Measurements from ENCODE around the gene SMYD2. TPM values are rescaled to one million over a fixed set of nuclear protein-coding genes. Genes with fewer than 3 reads are reported as not detected.

Gene SMYD2
- total RNA-seq, 1 experiment from 2014 or later, result 6.4 TPM

DNA sequence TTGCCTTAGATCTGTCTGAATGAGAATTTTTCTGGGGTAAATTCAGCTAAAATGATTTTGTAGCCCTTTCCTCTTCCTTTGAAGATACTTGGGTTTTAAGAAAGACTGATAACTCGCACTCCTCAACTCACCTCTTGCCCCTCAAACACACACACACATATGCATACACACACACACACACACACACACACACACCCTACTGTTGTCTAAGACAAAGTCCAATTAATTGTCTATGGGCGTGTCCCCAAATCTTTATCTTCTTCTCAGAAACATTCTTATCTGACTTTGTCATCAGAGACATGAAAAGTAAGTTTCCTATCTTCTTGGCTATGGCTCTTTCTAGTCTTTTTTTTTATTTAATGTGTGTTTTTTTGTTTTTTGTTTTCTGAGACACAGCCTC lies 36.1 kb upstream of the SMYD2 start:
- H3K36me3 Mint-ChIP-seq, result no peaks in the 10 kb centered on the region
- H3K27me3 Mint-ChIP-seq (ENCODE audit: low read depth), result no peaks in the 10 kb centered on the region
- no peak overlapping the region for H3K27ac Mint-ChIP-seq
- peaks cover 23% of the 10 kb centered on the region for H3K4me1 Mint-ChIP-seq
- no peak overlapping the region for H3K4me3 Mint-ChIP-seq
- ChIA-PET CTCF (interaction anchor here (0.8 to 0.9 kb wide), 2 partner anchors 84 to 88 kb away, joined by 3 read pairs; no protein-coding TSS in a partner anchor), POLR2A (no interaction called here)
- H3K9me3 Mint-ChIP-seq, result no peaks in the 10 kb centered on the region
- ATAC-seq (no peak), DNase-seq (ENCODE audit: low spot score) (no peak)
- TF ChIP-seq, protein P1, sequence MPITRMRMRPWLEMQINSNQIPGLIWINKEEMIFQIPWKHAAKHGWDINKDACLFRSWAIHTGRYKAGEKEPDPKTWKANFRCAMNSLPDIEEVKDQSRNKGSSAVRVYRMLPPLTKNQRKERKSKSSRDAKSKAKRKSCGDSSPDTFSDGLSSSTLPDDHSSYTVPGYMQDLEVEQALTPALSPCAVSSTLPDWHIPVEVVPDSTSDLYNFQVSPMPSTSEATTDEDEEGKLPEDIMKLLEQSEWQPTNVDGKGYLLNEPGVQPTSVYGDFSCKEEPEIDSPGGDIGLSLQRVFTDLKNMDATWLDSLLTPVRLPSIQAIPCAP (CRISPR knock-in tag; IDR thresholded peaks at IDR 0.05), result no peak
- TF ChIP-seq, protein P2, sequence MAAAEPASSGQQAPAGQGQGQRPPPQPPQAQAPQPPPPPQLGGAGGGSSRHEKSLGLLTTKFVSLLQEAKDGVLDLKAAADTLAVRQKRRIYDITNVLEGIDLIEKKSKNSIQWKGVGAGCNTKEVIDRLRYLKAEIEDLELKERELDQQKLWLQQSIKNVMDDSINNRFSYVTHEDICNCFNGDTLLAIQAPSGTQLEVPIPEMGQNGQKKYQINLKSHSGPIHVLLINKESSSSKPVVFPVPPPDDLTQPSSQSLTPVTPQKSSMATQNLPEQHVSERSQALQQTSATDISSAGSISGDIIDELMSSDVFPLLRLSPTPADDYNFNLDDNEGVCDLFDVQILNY (CRISPR knock-in tag; IDR thresholded peaks at IDR 0.05), result no peak
- no peak for TF ChIP-seq ZNF671 (CRISPR knock-in tag; IDR thresholded peaks at IDR 0.05)
- no peak for TF ChIP-seq ATF1 (CRISPR knock-in tag; IDR thresholded peaks at IDR 0.05)
- TF ChIP-seq SOX15 (CRISPR knock-in tag; IDR thresholded peaks at IDR 0.05), result no peak
- no peak for TF ChIP-seq ZNF317 (CRISPR knock-in tag; IDR thresholded peaks at IDR 0.05; ENCODE audit: borderline replicate concordance, low read depth)
- TF ChIP-seq, protein P3, sequence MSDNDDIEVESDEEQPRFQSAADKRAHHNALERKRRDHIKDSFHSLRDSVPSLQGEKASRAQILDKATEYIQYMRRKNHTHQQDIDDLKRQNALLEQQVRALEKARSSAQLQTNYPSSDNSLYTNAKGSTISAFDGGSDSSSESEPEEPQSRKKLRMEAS (CRISPR knock-in tag; IDR thresholded peaks at IDR 0.05), result no peak

DNA sequence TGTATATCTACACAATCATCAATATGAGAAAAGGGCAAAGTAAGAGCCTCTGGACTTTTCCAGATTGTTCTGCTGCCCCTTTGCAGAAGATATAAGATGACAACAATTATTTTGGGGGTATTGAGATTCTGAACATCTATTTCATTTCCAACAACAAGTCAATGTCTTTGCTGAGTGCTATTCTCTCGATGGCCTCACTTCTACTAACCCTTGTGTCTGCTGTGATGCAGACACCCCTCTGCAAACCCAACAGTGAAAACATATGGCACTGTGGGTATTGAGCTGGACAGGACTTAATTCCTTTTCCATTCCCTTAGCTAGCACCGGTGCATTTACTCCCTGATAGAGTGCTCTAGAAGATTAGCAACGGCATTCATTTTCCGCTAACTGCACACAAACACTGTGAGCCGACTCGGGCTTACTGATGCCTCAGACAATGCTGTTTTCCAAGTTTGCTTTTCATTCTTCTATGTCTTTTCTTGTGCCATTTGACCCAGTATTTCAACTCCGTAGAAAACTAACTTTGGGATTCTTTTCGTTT lies 33.4 kb upstream of the SMYD2 start:
- H3K27ac Mint-ChIP-seq, result no peak overlapping the region

More for the DNA sequence above, 33.4 kb upstream of the SMYD2 start:
- Mint-ChIP-seq H3K4me3 (no peak overlapping the region), H3K9me3 (no peaks in the 10 kb centered on the region), H3K27me3 (ENCODE audit: low read depth) (no peaks in the 10 kb centered on the region), H3K4me1 (peaks cover 20% of the 10 kb centered on the region), H3K36me3 (no peaks in the 10 kb centered on the region)
- CTCF ChIA-PET, result interaction anchor here (2.2 kb wide), 1 partner anchor 84 kb away, joined by 6 read pairs; no protein-coding TSS in a partner anchor
- DNase-seq (ENCODE audit: low spot score) (no peak), ATAC-seq (no peak)
- POLR2A ChIA-PET, result no interaction called here
- TF ChIP-seq ZNF396 (CRISPR knock-in tag; IDR thresholded peaks at IDR 0.05; ENCODE audit: borderline replicate concordance) (no peak), IRF2 (CRISPR knock-in tag; IDR thresholded peaks at IDR 0.05; ENCODE audit: borderline replicate concordance, low read depth) (no peak), TEAD1 (CRISPR knock-in tag; IDR thresholded peaks at IDR 0.05) (no peak), FOXJ3 (CRISPR knock-in tag; IDR thresholded peaks at IDR 0.05; ENCODE audit: borderline replicate concordance) (no peak), SOX15 (CRISPR knock-in tag; IDR thresholded peaks at IDR 0.05) (no peak), TCF7 (CRISPR knock-in tag; IDR thresholded peaks at IDR 0.05; ENCODE audit: low read depth) (no peak), ZNF219 (CRISPR knock-in tag; IDR thresholded peaks at IDR 0.05; ENCODE audit: borderline replicate concordance) (no peak), TP53 (CRISPR knock-in tag; IDR thresholded peaks at IDR 0.05) (no peak), NR3C1 (CRISPR knock-in tag; conservative IDR thresholded peaks at IDR 0.05; ENCODE audit: low read depth) (no peak), RELA (CRISPR knock-in tag; IDR thresholded peaks at IDR 0.05; ENCODE audit: borderline replicate concordance) (no peak), KAT7 (CRISPR knock-in tag; IDR thresholded peaks at IDR 0.05; ENCODE audit: borderline replicate concordance) (no peak), ZNF671 (CRISPR knock-in tag; IDR thresholded peaks at IDR 0.05) (no peak), ELF4 (CRISPR knock-in tag; IDR thresholded peaks at IDR 0.05; ENCODE audit: low read depth) (no peak)
- TF ChIP-seq, protein P4, sequence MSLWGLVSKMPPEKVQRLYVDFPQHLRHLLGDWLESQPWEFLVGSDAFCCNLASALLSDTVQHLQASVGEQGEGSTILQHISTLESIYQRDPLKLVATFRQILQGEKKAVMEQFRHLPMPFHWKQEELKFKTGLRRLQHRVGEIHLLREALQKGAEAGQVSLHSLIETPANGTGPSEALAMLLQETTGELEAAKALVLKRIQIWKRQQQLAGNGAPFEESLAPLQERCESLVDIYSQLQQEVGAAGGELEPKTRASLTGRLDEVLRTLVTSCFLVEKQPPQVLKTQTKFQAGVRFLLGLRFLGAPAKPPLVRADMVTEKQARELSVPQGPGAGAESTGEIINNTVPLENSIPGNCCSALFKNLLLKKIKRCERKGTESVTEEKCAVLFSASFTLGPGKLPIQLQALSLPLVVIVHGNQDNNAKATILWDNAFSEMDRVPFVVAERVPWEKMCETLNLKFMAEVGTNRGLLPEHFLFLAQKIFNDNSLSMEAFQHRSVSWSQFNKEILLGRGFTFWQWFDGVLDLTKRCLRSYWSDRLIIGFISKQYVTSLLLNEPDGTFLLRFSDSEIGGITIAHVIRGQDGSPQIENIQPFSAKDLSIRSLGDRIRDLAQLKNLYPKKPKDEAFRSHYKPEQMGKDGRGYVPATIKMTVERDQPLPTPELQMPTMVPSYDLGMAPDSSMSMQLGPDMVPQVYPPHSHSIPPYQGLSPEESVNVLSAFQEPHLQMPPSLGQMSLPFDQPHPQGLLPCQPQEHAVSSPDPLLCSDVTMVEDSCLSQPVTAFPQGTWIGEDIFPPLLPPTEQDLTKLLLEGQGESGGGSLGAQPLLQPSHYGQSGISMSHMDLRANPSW (CRISPR knock-in tag; conservative IDR thresholded peaks at IDR 0.05; ENCODE audit: low read depth), result no peak
- TF ChIP-seq, protein P3 (CRISPR knock-in tag; IDR thresholded peaks at IDR 0.05), result no peak
- TF ChIP-seq, protein P5, sequence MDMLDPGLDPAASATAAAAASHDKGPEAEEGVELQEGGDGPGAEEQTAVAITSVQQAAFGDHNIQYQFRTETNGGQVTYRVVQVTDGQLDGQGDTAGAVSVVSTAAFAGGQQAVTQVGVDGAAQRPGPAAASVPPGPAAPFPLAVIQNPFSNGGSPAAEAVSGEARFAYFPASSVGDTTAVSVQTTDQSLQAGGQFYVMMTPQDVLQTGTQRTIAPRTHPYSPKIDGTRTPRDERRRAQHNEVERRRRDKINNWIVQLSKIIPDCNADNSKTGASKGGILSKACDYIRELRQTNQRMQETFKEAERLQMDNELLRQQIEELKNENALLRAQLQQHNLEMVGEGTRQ (CRISPR knock-in tag; IDR thresholded peaks at IDR 0.05), result no peak
- TF ChIP-seq, protein P6, sequence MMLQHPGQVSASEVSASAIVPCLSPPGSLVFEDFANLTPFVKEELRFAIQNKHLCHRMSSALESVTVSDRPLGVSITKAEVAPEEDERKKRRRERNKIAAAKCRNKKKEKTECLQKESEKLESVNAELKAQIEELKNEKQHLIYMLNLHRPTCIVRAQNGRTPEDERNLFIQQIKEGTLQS (CRISPR knock-in tag; conservative IDR thresholded peaks at IDR 0.05), result no peak
- TF ChIP-seq, protein P7, sequence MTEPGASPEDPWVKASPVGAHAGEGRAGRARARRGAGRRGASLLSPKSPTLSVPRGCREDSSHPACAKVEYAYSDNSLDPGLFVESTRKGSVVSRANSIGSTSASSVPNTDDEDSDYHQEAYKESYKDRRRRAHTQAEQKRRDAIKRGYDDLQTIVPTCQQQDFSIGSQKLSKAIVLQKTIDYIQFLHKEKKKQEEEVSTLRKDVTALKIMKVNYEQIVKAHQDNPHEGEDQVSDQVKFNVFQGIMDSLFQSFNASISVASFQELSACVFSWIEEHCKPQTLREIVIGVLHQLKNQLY (CRISPR knock-in tag; IDR thresholded peaks at IDR 0.05), result no peak
- TF ChIP-seq, protein P8, sequence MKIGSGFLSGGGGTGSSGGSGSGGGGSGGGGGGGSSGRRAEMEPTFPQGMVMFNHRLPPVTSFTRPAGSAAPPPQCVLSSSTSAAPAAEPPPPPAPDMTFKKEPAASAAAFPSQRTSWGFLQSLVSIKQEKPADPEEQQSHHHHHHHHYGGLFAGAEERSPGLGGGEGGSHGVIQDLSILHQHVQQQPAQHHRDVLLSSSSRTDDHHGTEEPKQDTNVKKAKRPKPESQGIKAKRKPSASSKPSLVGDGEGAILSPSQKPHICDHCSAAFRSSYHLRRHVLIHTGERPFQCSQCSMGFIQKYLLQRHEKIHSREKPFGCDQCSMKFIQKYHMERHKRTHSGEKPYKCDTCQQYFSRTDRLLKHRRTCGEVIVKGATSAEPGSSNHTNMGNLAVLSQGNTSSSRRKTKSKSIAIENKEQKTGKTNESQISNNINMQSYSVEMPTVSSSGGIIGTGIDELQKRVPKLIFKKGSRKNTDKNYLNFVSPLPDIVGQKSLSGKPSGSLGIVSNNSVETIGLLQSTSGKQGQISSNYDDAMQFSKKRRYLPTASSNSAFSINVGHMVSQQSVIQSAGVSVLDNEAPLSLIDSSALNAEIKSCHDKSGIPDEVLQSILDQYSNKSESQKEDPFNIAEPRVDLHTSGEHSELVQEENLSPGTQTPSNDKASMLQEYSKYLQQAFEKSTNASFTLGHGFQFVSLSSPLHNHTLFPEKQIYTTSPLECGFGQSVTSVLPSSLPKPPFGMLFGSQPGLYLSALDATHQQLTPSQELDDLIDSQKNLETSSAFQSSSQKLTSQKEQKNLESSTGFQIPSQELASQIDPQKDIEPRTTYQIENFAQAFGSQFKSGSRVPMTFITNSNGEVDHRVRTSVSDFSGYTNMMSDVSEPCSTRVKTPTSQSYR (CRISPR knock-in tag; IDR thresholded peaks at IDR 0.05), result no peak
